Small intestine (tissue), 7 donors: ENCODE results near the gene LRP10. TPM values are rescaled to one million over a fixed set of nuclear protein-coding genes. Genes with fewer than 3 reads are reported as not detected.
"Not testable (repeated sequence)": the region's sequence is repeated elsewhere in the genome, so short reads cannot be mapped to it uniquely, and the experiment has no call there.

ENCODE experiments used
- DNase-seq, 2 donors: peaks; one replicate each; pipeline versions ENCODE4 v3.0.0 to v3.0.0-alpha.2; 2013
- FAIRE-seq: peaks from 2 replicates; lab custom pipeline; 2012; peaks lifted over from hg19 to GRCh38; lab: Jason Lieb, UNC
- H3K27ac ChIP-seq, 3 donors: one replicate each; pipeline ENCODE4 v1.5.1; 2013; ENCODE audit warnings: low read length in 2 of 3, mild to moderate bottlenecking in 2 of 3, control low read depth in 1 of 3, inconsistent platforms in 1 of 3, low read depth in 1 of 3, moderate library complexity in 1 of 3
- H3K27me3 ChIP-seq, 3 donors: one replicate each; pipeline ENCODE4 v1.6.1; 2013; ENCODE audit warnings: low read length in 3 of 3, inconsistent platforms in 1 of 3; ENCODE audit not compliant: control insufficient read depth in 3 of 3, insufficient read depth in 3 of 3
- H3K36me3 ChIP-seq, 3 donors: one replicate each; pipeline ENCODE4 v1.6.1; 2013; ENCODE audit warnings: low read length in 3 of 3, inconsistent platforms in 1 of 3, low read depth in 1 of 3, mild to moderate bottlenecking in 1 of 3, moderate library complexity in 1 of 3; ENCODE audit not compliant: control insufficient read depth in 3 of 3, insufficient read depth in 2 of 3
- H3K4me1 ChIP-seq, 3 donors: one replicate each; pipeline ENCODE4 v1.6.1; 2013; ENCODE audit warnings: low read length in 2 of 3, inconsistent platforms in 1 of 3, low read depth in 1 of 3, mild to moderate bottlenecking in 1 of 3, moderate library complexity in 1 of 3; ENCODE audit not compliant: control insufficient read depth in 3 of 3, insufficient read depth in 2 of 3
- H3K4me3 ChIP-seq, 3 donors: one replicate each; pipeline ENCODE4 v1.5.1; 2013; ENCODE audit warnings: low read length in 3 of 3, control low read depth in 1 of 3, inconsistent platforms in 1 of 3, low read depth in 1 of 3, mild to moderate bottlenecking in 1 of 3, moderate library complexity in 1 of 3
- H3K9me3 ChIP-seq, 2 donors: one replicate each; pipeline ENCODE4 v1.6.1; 2013; ENCODE audit warnings: low read depth in 1 of 2, low read length in 1 of 2; ENCODE audit not compliant: control insufficient read depth in 2 of 2, insufficient read depth in 1 of 2
- WGBS, 3 donors: extraction: QIAGEN DNeasy Blood & Tissue Kit; methylation state at CpG; one replicate each; pipeline ENCODE4 v1.1.7; 2013; 5-methylcytosine and 5-hydroxymethylcytosine counted together
- polyA plus RNA-seq, 4 donors: library from polyadenylated mRNA; stranded (reverse) in 3 of 4; unstranded in 1 of 4; fragments of 200-250 nt in 3 of 4; fragments of 120-200 nt in 1 of 4; gene quantifications; one replicate each; pipeline versions ENCODE4 v1.2.1 to v1.2.3, GENCODE V29; 2013
- donor health status: healthy with polysubstance abuse.
- donor health status: control.
- donor health status: control.
- donor health status: Bipolar disorder and iron deficiency.
- donor health status: healthy.

Gene LRP10
- polyA plus RNA-seq, 4 donors = 19.7 to 107 (median 57.8) TPM

GRCh38 chr14:22905627-22906026 lies 34.1 kb downstream of the LRP10 start:
- no peaks in the 10 kb centered on the region for H3K9me3 ChIP-seq
- no peak overlapping the region for H3K27ac ChIP-seq
- no peaks in the 10 kb centered on the region for H3K4me1 ChIP-seq
- H3K4me3 ChIP-seq = no peak overlapping the region
- H3K27me3 ChIP-seq = no peaks in the 10 kb centered on the region
- FAIRE-seq (no peak), DNase-seq (no peak)
- peaks cover 44 to 84% (median 46%) of the 10 kb centered on the region in 3 donors for H3K36me3 ChIP-seq
- 86 to 95% (median 91%) methylated on average over 4 of the region's 4 CpGs for WGBS, 3 donors

- FAIRE-seq (no peak), DNase-seq (no peak)
- Histone ChIP-seq H3K4me1 (no peaks in the 10 kb centered on the region), H3K27ac (no peak overlapping the region), H3K36me3 (peaks cover 41 to 82% (median 47%) of the 10 kb centered on the region in 3 donors), H3K27me3 (no peaks in the 10 kb centered on the region), H3K4me3 (no peak overlapping the region), H3K9me3 (no peaks in the 10 kb centered on the region)
- 96 to 99% (median 97%) methylated on average over 20 of the region's 20 CpGs for WGBS, 3 donors
These were observed 34.5 kb downstream of the LRP10 start for GRCh38 chr14:22906073-22906472.

GRCh38 chr14:22907429-22907828 lies 35.9 kb downstream of the LRP10 start:
- Histone ChIP-seq H3K36me3 (peaks cover 32 to 74% (median 44%) of the 10 kb centered on the region in 3 donors), H3K27ac (no peak overlapping the region), H3K27me3 (no peaks in the 10 kb centered on the region), H3K9me3 (no peaks in the 10 kb centered on the region), H3K4me3 (no peak overlapping the region), H3K4me1 (no peaks in the 10 kb centered on the region)
- FAIRE-seq = no peak
- DNase-seq = no peak
- 91 to 95% (median 94%) methylated on average over 3 of the region's 3 CpGs for WGBS, 3 donors

GRCh38 chr14:22908601-22909000 lies 37.1 kb downstream of the LRP10 start:
- no peaks in the 10 kb centered on the region for H3K4me1 ChIP-seq
- H3K36me3 ChIP-seq = peaks cover 32 to 73% (median 37%) of the 10 kb centered on the region in 3 donors
- DNase-seq = no peak
- 75 to 89% (median 85%) methylated on average over 8 of the region's 8 CpGs for WGBS, 3 donors
- no peak for FAIRE-seq
- no peaks in the 10 kb centered on the region for H3K27me3 ChIP-seq
- H3K9me3 ChIP-seq = no peaks in the 10 kb centered on the region
- no peak overlapping the region for H3K27ac ChIP-seq
- H3K4me3 ChIP-seq = no peak overlapping the region

- H3K36me3 ChIP-seq = peaks cover 19 to 68% (median 20%) of the 10 kb centered on the region in 3 donors
- 83 to 92% (median 91%) methylated on average over 5 of the region's 5 CpGs for WGBS, 3 donors
- FAIRE-seq = no peak
These were observed 39.4 kb downstream of the LRP10 start for GRCh38 chr14:22910916-22911315.

GRCh38 chr14:22914836-22915235 lies 43.3 kb downstream of the LRP10 start:
- not testable (repeated sequence) for H3K4me1 ChIP-seq, DNase-seq, H3K9me3 ChIP-seq, H3K27ac ChIP-seq, H3K27me3 ChIP-seq, H3K4me3 ChIP-seq, FAIRE-seq
- peaks cover 0 to 41% (median 7%) of the 10 kb centered on the region in 3 donors for H3K36me3 ChIP-seq
- 93 to 95% (median 94%) methylated on average over 4 of the region's 4 CpGs for WGBS, 3 donors

More at GRCh38 chr14:22910916-22911315, 39.4 kb downstream of the LRP10 start:
- no peak overlapping the region for H3K27ac ChIP-seq
- no peaks in the 10 kb centered on the region for H3K27me3 ChIP-seq
- no peak overlapping the region for H3K4me3 ChIP-seq
- H3K4me1 ChIP-seq = no peaks in the 10 kb centered on the region
- no peak for DNase-seq
- no peaks in the 10 kb centered on the region for H3K9me3 ChIP-seq

GRCh38 chr14:22915886-22916521 lies 44.5 kb downstream of the LRP10 start:
- Histone ChIP-seq H3K27me3 (no peaks in the 10 kb centered on the region), H3K36me3 (peaks cover 0 to 36% (median 6%) of the 10 kb centered on the region in 3 donors), H3K27ac (no peak overlapping the region), H3K4me1 (peaks cover 0 to 10% (median 1%) of the 10 kb centered on the region in 3 donors), H3K9me3 (no peaks in the 10 kb centered on the region), H3K4me3 (no peak overlapping the region)
- DNase-seq (no peak), FAIRE-seq (no peak)
- WGBS, 3 donors = 82 to 84% (median 83%) methylated on average over 8 of the region's 8 CpGs

- Histone ChIP-seq H3K4me3 (peak within 1 kb of the TSS; percentile 77 to 90 (median 78)), H3K36me3 (peaks cover 0 to 35% (median under 1%) of the 10 kb centered on the region in 3 donors), H3K27ac (peak within 1 kb of the TSS; percentile 93 to 100 (median 93)), H3K27me3 (no peaks in the 10 kb centered on the region), H3K4me1 (peaks cover 0 to 21% (median 1%) of the 10 kb centered on the region in 3 donors), H3K9me3 (no peaks in the 10 kb centered on the region)
- peak; percentile 100 for DNase-seq
- 0% methylated on average over 46 of the region's 46 CpGs for WGBS, 3 donors
- FAIRE-seq = no peak
These were observed 47.5 kb downstream of the LRP10 start, which contains the start of gene RBM23 for GRCh38 chr14:22918804-22919600. Gene RBM23 (minus strand): TSS chr14:22919149.
